Heart left ventricle (tissue), 16 donors: Measurements from ENCODE around the gene MYO16. TPM values are rescaled to one million over a fixed set of nuclear protein-coding genes. Genes with fewer than 3 reads are reported as not detected.

Source experiments
- ATAC-seq, 4 donors: fragments of 200-7000 bp; cut with Tn5 transposase; one replicate each; pipeline ENCODE4 v1.9.1; 2020 to 2022; ENCODE audit warnings: moderate library complexity in 4 of 4, mild to moderate bottlenecking in 3 of 4, moderate number of reproducible peaks in 1 of 4
- DNase-seq, 5 donors: peaks; one replicate each; pipeline ENCODE4 v3.0.0-alpha.2; 2020
- H3K27ac ChIP-seq, 12 donors: fragments of 200-600 bp; sonication (generic) in 4 of 12; one replicate each; pipeline versions ENCODE4 v1.5.0 to v1.8.0; 2016 to 2022; ENCODE audit warnings: mild to moderate bottlenecking in 2 of 12
- H3K27me3 ChIP-seq, 9 donors: fragments of 200-600 bp; sonication (generic) in 2 of 9; one replicate each; pipeline versions ENCODE4 v1.5.1 to v1.8.0; 2016 to 2022; ENCODE audit warnings: mild to moderate bottlenecking in 3 of 9
- H3K36me3 ChIP-seq, 9 donors: fragments of 200-600 bp; sonication (generic) in 2 of 9; one replicate each; pipeline versions ENCODE4 v1.5.0 to v1.8.0; 2018 to 2022; ENCODE audit warnings: mild to moderate bottlenecking in 2 of 9
- H3K4me1 ChIP-seq, 12 donors: fragments of 200-600 bp; sonication (generic) in 4 of 12; one replicate each; pipeline versions ENCODE4 v1.5.0 to v1.8.0; 2016 to 2022; ENCODE audit warnings: mild to moderate bottlenecking in 3 of 12
- H3K4me3 ChIP-seq, 12 donors: fragments of 200-600 bp; sonication (generic) in 4 of 12; one replicate each; pipeline versions ENCODE4 v1.5.0 to v1.8.0; 2017 to 2022; ENCODE audit warnings: mild to moderate bottlenecking in 9 of 12, moderate library complexity in 4 of 12
- H3K9me3 ChIP-seq, 12 donors: fragments of 200-600 bp; sonication (generic) in 4 of 12; one replicate each; pipeline versions ENCODE4 v1.5.0 to v1.8.0; 2016 to 2022; ENCODE audit warnings: mild to moderate bottlenecking in 1 of 12
- CTCF ChIP-seq, 12 donors: fragments of 200-600 bp; sonication (generic) in 4 of 12; IDR thresholded peaks; one replicate each; pipeline versions ENCODE4 v1.5.0 to v1.8.0; 2018 to 2022; ENCODE audit warnings: antibody characterized with exemption in 12 of 12, mild to moderate bottlenecking in 5 of 12
- POLR2A ChIP-seq, 2 donors: fragments of 450-650 bp; IDR thresholded peaks; one replicate each; pipeline ENCODE4 v1.6.1; 2017; ENCODE audit warnings: antibody characterized with exemption in 2 of 2, mild to moderate bottlenecking in 2 of 2, moderate library complexity in 2 of 2
- WGBS, 4 donors: extraction: QIAGEN DNeasy Blood & Tissue Kit in 2 of 4; methylation state at CpG; one replicate each; pipeline versions ENCODE4 v1.1.5 to v1.1.7; 2013 to 2018; 5-methylcytosine and 5-hydroxymethylcytosine counted together
- intact Hi-C, 10 donors: fragments of 100-400 bp; cut with DNase I; formaldehyde crosslinking; loops; one replicate each; pipeline versions ENCODE4 v1.11.1 to v1.14.2; 2022
- polyA plus RNA-seq, 2 donors: library from polyadenylated mRNA; stranded (reverse); fragments of 200-250 nt; gene quantifications; one replicate each; pipeline ENCODE4 v1.2.3, GENCODE V29; 2013
- total RNA-seq, 9 donors: library from RNA; depleted of rRNA in 2 of 9; stranded (reverse); fragments of >200 nt in 2 of 9; fragmentation: NEBNext Ultra II Directional in 3 of 9; extraction: Animal tissue kit (Norgen Biotek cat#: 25700) in 3 of 9; gene quantifications; one replicate each; pipeline versions ENCODE4 v1.1.0 to v1.2.4, GENCODE V29; 2016 to 2023
- donor health status: ischemic (EF 13 %, LVEDD 7.1; RV severe dilation, severe dysfunction).
- donor health status: healthy with polysubstance abuse.
- donor health status: DM: no; HTN: yes; CAD: no.
- donor health status: DM: no; HTN: no; CAD: no.
- donor health status: ischemic (EF 25% LVEDD 6.9; RV normal size, moderate dysfunction).
- donor health status: ischemic (EF 25% LVEDD 5.7; RV mildly dilated, moderate dysfunction).
- donor health status: healthy.
- donor health status: DM: yes; HTN: yes; CAD: no.
- donor health status: ischemic (EF 35%, LVEDD 5.7; RV mildly dilated, moderate dysfunction).
- donor health status: nonischemic (EF 11% LVEDD 7.7; RV severe dilation, severe dysfunction).
- donor health status: DM: yes; HTN: yes; CAD: no.
- donor health status: PGD.
- donor health status: ischemic (EF 29% LVEDD 5.4; RV normal size, mild dysfunction).
- donor health status: nonischemic (EF 23%, LVEDD 6.1; RV moderate dilation, normal function).

MYO16 gene
- total and polyA plus RNA-seq, 11 donors, result 0.16 to 5.2 (median 0.81) TPM

- Histone ChIP-seq H3K4me1 (peaks cover 0 to 6% (median 0%) of the 10 kb centered on the region in 12 donors), H3K27ac (no peak overlapping the region), H3K9me3 (no peaks in the 10 kb centered on the region), H3K27me3 (no peaks in the 10 kb centered on the region), H3K36me3 (no peaks in the 10 kb centered on the region), H3K4me3 (no peak overlapping the region)
- ATAC-seq (no peak), DNase-seq (no peak)
- TF ChIP-seq POLR2A (IDR thresholded peaks at IDR 0.05), result no peak
- intact Hi-C loops, result loop anchor here in 9 of 10 donors (2.0 to 10.0 kb wide), 10 partner anchors 182 to 1175 kb away; partner anchors contain the start of gene IRS2 (in 5 of the 9)
Measured at GRCh38 chr13:108962654-108963053, 333.2 kb downstream of the MYO16 start.

DNA sequence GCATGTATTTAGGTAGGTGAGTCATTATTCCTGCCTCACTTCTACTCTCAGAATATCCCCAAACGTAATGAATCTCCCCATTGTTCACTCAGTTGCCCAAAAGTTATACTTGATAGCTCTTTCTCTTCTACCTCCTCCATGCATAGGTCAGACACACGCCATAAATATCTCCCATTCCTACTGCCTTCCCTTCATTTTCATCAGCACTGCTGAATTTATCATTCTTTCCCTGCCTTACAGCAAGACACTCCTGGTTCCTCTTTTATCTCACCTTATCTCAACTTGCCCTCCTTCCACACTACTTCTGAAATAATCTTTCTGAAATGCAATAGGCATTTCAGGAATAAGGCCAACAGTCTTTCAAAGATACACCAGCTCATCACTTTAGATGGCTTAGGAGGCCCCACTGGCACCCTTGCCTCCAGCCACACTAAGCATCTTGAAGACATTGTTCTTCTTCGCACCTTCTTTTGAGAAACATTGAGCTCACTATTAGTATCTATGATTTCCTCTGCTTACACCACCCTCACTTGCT lies 333.9 kb downstream of the MYO16 start:
- no peak for DNase-seq
- H3K36me3 ChIP-seq, result no peaks in the 10 kb centered on the region
- no peak overlapping the region for H3K27ac ChIP-seq
- H3K4me1 ChIP-seq, result peaks cover 0 to 6% (median 0%) of the 10 kb centered on the region in 12 donors
- no peak for ATAC-seq
- H3K4me3 ChIP-seq, result no peak overlapping the region
- H3K9me3 ChIP-seq, result no peaks in the 10 kb centered on the region
- TF ChIP-seq POLR2A (IDR thresholded peaks at IDR 0.05), result no peak
- no peak for TF ChIP-seq CTCF (IDR thresholded peaks at IDR 0.05)
- intact Hi-C loops, result loop anchor here in 9 of 10 donors (2.0 to 10.0 kb wide), 10 partner anchors 181 to 1174 kb away; partner anchors contain the start of gene IRS2 (in 5 of the 9)
- 85 to 86% (median 85%) methylated on average over 3 of the region's 3 CpGs for WGBS, 4 donors
- H3K27me3 ChIP-seq, result no peaks in the 10 kb centered on the region

GRCh38 chr13:108963846-108964600 lies 334.6 kb downstream of the MYO16 start:
- H3K27ac ChIP-seq, result no peak overlapping the region
- 77 to 85% (median 81%) methylated on average over 10 of the region's 10 CpGs for WGBS, 4 donors
- no peaks in the 10 kb centered on the region for H3K27me3 ChIP-seq
- H3K4me1 ChIP-seq, result peaks cover 0 to 6% (median 0%) of the 10 kb centered on the region in 12 donors
- intact Hi-C loops, result loop anchor here in 9 of 10 donors (2.0 to 10.0 kb wide), 10 partner anchors 181 to 1173 kb away; partner anchors contain the start of gene IRS2 (in 5 of the 9)
- no peaks in the 10 kb centered on the region for H3K36me3 ChIP-seq
- H3K9me3 ChIP-seq, result no peaks in the 10 kb centered on the region
- no peak for TF ChIP-seq CTCF (IDR thresholded peaks at IDR 0.05)
- TF ChIP-seq POLR2A (IDR thresholded peaks at IDR 0.05), result no peak
- no peak for DNase-seq
- no peak for ATAC-seq
- H3K4me3 ChIP-seq, result no peak overlapping the region

DNA sequence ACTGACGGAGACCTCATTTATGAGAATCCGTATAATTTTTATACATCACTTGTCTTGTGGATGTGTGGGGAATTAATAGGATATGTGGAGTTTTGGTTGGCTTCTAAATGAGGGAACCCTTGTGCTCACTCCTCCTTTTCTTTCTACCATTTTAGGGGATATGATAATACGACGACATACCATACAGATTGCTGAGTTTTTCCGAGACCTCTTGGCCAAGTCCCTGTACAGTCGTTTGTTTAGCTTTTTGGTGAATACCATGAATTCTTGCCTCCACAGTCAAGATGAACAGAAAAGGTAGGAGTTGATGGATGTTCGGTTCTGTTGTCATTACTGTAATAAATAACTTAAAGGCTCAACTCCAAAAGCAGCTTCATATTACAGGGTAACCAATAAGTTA lies 335.2 kb downstream of the MYO16 start:
- ATAC-seq, result no peak
- Histone ChIP-seq H3K4me3 (no peak overlapping the region), H3K36me3 (no peaks in the 10 kb centered on the region), H3K4me1 (peaks cover 0 to 6% (median 0%) of the 10 kb centered on the region in 12 donors), H3K27me3 (no peaks in the 10 kb centered on the region), H3K27ac (no peak overlapping the region), H3K9me3 (no peaks in the 10 kb centered on the region)
- DNase-seq, result no peak
- 73 to 91% (median 90%) methylated on average over 7 of the region's 7 CpGs for WGBS, 4 donors
- TF ChIP-seq CTCF (IDR thresholded peaks at IDR 0.05), result no peak
- intact Hi-C loops, result loop anchor here in 9 of 10 donors (5.0 to 10.0 kb wide), 9 partner anchors 180 to 1173 kb away; partner anchors contain the start of gene IRS2 (in 5 of the 9)
